NT2/D1 (cell line): ENCODE results near the gene DIPK1C.

Experiments used
- SUZ12 ChIP-seq: IDR thresholded peaks from 2 replicates; pipeline ENCODE4 v1.6.1; 2011; ENCODE audit not compliant: insufficient read length, insufficient read depth; ENCODE audit errors: extremely low read depth
- YY1 ChIP-seq: IDR thresholded peaks from 2 replicates; pipeline ENCODE4 v1.6.1; 2011; ENCODE audit not compliant: insufficient read length, insufficient read depth
- ZNF274 ChIP-seq: IDR thresholded peaks from 2 replicates; pipeline ENCODE4 v1.6.1; 2011; ENCODE audit warnings: mild to moderate bottlenecking, low read depth, low read length

DNA sequence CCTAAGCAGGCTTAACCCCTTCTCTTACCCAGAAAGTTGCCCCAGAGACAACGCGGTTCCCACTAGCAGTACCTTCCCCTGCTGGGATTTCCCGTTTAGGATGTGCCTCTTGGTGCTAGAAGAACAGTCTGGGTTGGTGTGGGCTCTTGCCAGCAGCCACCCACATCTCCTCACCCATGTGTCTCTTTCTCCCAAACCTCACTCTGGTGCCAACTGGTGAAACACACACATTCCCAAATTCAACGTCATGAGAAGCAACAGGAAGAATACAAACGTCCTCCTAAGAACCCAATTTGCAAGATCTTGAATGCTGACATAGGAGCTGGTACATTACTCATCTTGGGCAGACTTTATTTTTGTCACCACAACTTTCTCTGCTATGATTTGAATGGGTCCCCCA, 36.2 kb downstream of the DIPK1C start:
- TF ChIP-seq ZNF274 (no peak), SUZ12 (no peak), YY1 (no peak)
